Esophagus muscularis mucosa (tissue), 4 donors: ENCODE measurements around the gene TRIAP1.

Experiments
- CTCF ChIP-seq, 3 experiments: fragments of 200-600 bp in 2 of 3; fragments of 450-650 bp in 1 of 3; sonication (generic) in 2 of 3; IDR thresholded peaks; one replicate each; pipeline ENCODE4 v1.5.1; 2017 to 2019; ENCODE audit warnings: antibody characterized with exemption in 3 of 3, mild to moderate bottlenecking in 2 of 3, moderate library complexity in 1 of 3
- EP300 ChIP-seq: sonication (generic); formaldehyde crosslinking; IDR thresholded peaks from one replicate; pipeline ENCODE4 v1.6.1; 2017; ENCODE audit warnings: antibody characterized with exemption
- POLR2A ChIP-seq: fragments of 450-650 bp; IDR thresholded peaks from one replicate; pipeline ENCODE4 v1.6.1; 2017; ENCODE audit warnings: antibody characterized with exemption, moderate library complexity, mild to moderate bottlenecking, low read depth
- POLR2AphosphoS5 ChIP-seq, 2 donors: sonication (generic); formaldehyde crosslinking; IDR thresholded peaks; one replicate each; pipeline ENCODE4 v1.6.1; 2017; ENCODE audit warnings: antibody characterized with exemption in 2 of 2

- TF ChIP-seq CTCF (IDR thresholded peaks at IDR 0.05) (no peak), EP300 (no peak), POLR2A (no peak), POLR2AphosphoS5 (IDR thresholded peaks at IDR 0.05) (no peak)
Observed at GRCh38 chr12:120394483-120395367, 51.5 kb downstream of the TRIAP1 start.
